ENCODE data around the gene ATG3. TPM values are rescaled to one million over a fixed set of nuclear protein-coding genes. Genes with fewer than 3 reads are reported as not detected.

The ATG3 gene
- total and polyA plus RNA-seq, 2 of the 8 experiments (the other 6 are each of a cell fraction or from before 2014, with no cell fraction given), result 27.3 to 55.3 TPM

DNA sequence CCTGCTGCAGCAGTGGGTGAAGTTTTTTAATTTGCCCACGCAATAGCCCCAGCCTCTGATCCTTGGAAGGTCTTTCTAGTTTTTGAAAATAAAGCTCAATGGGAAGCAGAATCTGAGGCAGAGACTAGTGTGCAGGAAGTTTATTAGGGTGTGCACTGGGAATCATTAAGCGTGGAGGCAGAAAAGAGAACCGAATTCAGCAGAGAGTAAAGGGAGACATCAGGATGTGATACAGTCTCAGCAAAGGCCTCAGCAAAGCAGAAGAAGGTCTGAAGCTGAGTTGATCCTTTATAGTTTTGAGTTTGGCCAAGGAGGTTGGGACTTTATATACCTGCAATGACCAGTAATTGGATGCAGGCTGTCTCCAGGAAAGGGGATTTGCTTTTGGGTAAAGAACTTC, 57.6 kb downstream of the ATG3 start:
- Histone ChIP-seq H3K23ac (ENCODE audit: insufficient read length) (no peak overlapping the region), H4K5ac (ENCODE audit: insufficient read length, low read depth, low read length) (no peak overlapping the region), H2AK5ac (ENCODE audit: low read depth, low read length) (no peak overlapping the region), H2BK5ac (ENCODE audit: low read depth, low read length) (no peak overlapping the region), H3K56ac (replicated peaks; ENCODE audit: insufficient read length, low read depth, low read length) (no peak overlapping the region), H3K23me2 (ENCODE audit: low read depth, low read length) (no peaks in the 10 kb centered on the region), H3K27ac (ENCODE audit: low read depth, low read length) (no peak overlapping the region), H2BK15ac (ENCODE audit: low read length) (no peak overlapping the region), H3K36me3 (ENCODE audit: control insufficient read depth in 2 of 4, insufficient read depth in 4 of 4, low read length in 3 of 4) (no peaks in the 10 kb centered on the region), H3K4me3 (ENCODE audit: extremely low read depth in 1 of 4, insufficient read depth in 2 of 4, low read depth in 3 of 4, low read length in 4 of 4) (no peak overlapping the region), H4K20me1 (replicated peaks in 1 of 2; ENCODE audit: control insufficient read depth in 1 of 2, insufficient read depth in 2 of 2, low read length in 2 of 2) (no peaks in the 10 kb centered on the region), H3K79me2 (ENCODE audit: control insufficient read depth in 1 of 2, insufficient read depth in 2 of 2, low read length in 2 of 2) (no peaks in the 10 kb centered on the region), H4K91ac (replicated peaks; ENCODE audit: insufficient read length, low read length) (no peak overlapping the region), H3K79me1 (ENCODE audit: low read depth, low read length) (no peaks in the 10 kb centered on the region), H2AFZ (ENCODE audit: low read length) (no peak overlapping the region), H3K4ac (replicated peaks; ENCODE audit: insufficient read length, low read depth, low read length) (no peak overlapping the region), H3K4me2 (ENCODE audit: insufficient read depth in 1 of 2, low read depth in 2 of 2, low read length in 2 of 2) (no peak overlapping the region), H3K9me3 (ENCODE audit: insufficient read depth in 2 of 2, low read depth in 1 of 2, low read length in 1 of 2) (no peaks in the 10 kb centered on the region; a peak in 1 of 4 replicates), H3K4me1 (replicated peaks in 1 of 4; ENCODE audit: control insufficient read depth in 3 of 4, insufficient read depth in 4 of 4, low read length in 3 of 4) (0 out of 7 replicates have a peak, but pooled peaks cover 0 to 2% (median 0%) of the 10 kb centered on the region in 4 experiments), H2BK20ac (ENCODE audit: low read length) (no peak overlapping the region), H3K18ac (ENCODE audit: extremely low read depth, low read length) (no peak overlapping the region), H3K27me3 (replicated peaks in 1 of 4; ENCODE audit: control insufficient read depth in 3 of 4, extremely low read depth in 1 of 4, insufficient read depth in 3 of 4, low read length in 3 of 4) (peaks cover 0 to 1% (median 0%) of the 10 kb centered on the region in 4 experiments; a peak in 1 of 7 replicates), H3K9ac (replicated peaks in 1 of 4; ENCODE audit: extremely low read depth in 1 of 4, low read depth in 3 of 4, low read length in 3 of 4) (no peak overlapping the region), H2BK12ac (ENCODE audit: low read depth, low read length) (no peak overlapping the region), H2BK120ac (replicated peaks; ENCODE audit: low read depth, low read length) (no peak overlapping the region), H3K14ac (ENCODE audit: insufficient read length) (no peak overlapping the region), H4K8ac (ENCODE audit: extremely low read depth, insufficient read depth, low read length) (no peak overlapping the region)
- ChIA-PET POLR2A (ENCODE audit: partially characterized antibody) (no interaction called here), CTCF (ENCODE audit: partially characterized antibody) (interaction anchor here (0.6 to 1.6 kb wide), 6 partner anchors 21 to 460 kb away, joined by 3 to 4 read pairs (median 3); no protein-coding TSS in a partner anchor)
- FAIRE-seq, result no peak
- DNase-seq (ENCODE audit: low read depth in 1 of 2, low spot score in 2 of 2), result no peak
- WGBS, 2 experiments (ENCODE audit: extremely low coverage in 1 of 2, insufficient coverage in 1 of 2, insufficient read length in 1 of 2, insufficient replicate concordance in 2 of 2, low coverage in 1 of 2, low lambda C conversion rate in 2 of 2, missing lambda C conversion rate in 1 of 2), result 78% methylated on average over 3 of the region's 3 CpGs; no CpG with 5 or more reads in 1 of the 2 experiments
- TF ChIP-seq, protein P1, sequence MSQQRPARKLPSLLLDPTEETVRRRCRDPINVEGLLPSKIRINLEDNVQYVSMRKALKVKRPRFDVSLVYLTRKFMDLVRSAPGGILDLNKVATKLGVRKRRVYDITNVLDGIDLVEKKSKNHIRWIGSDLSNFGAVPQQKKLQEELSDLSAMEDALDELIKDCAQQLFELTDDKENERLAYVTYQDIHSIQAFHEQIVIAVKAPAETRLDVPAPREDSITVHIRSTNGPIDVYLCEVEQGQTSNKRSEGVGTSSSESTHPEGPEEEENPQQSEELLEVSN (IDR thresholded peaks at IDR 0.05), result no peak
- TF ChIP-seq MAFK (IDR thresholded peaks at IDR 0.05; ENCODE audit: low read depth, low read length) (no peak), SP1 (IDR thresholded peaks at IDR 0.05; ENCODE audit: low read depth, low read length) (no peak), POU5F1 (IDR thresholded peaks at IDR 0.05; ENCODE audit: low read depth, low read length) (no peak), RXRA (IDR thresholded peaks at IDR 0.05; ENCODE audit: insufficient read depth, low read depth, low read length) (no peak), POLR2A (IDR thresholded peaks at IDR 0.05; ENCODE audit: control extremely low read depth in 1 of 2, low read depth in 2 of 2, low read length in 2 of 2) (no peak), SIX5 (IDR thresholded peaks at IDR 0.05; ENCODE audit: low read depth, low read length) (no peak), PHF8 (conservative IDR thresholded peaks at IDR 0.05; ENCODE audit: low read depth, low read length) (no peak), TAF7 (optimal IDR thresholded peaks at IDR 0.05; ENCODE audit: borderline replicate concordance, low read depth, low read length) (no peak), HDAC6 (IDR thresholded peaks at IDR 0.05; ENCODE audit: low read depth, low read length) (no peak), KDM4A (IDR thresholded peaks at IDR 0.05; ENCODE audit: low read depth, low read length, severe bottlenecking) (no peak), SP2 (IDR thresholded peaks at IDR 0.05; ENCODE audit: low read length) (no peak), SIN3A (conservative IDR thresholded peaks at IDR 0.05 in 1 of 2, IDR thresholded peaks at IDR 0.05 in 1 of 2; ENCODE audit: low read depth in 1 of 2, low read length in 2 of 2) (no peak)
- TF ChIP-seq, protein P2, sequence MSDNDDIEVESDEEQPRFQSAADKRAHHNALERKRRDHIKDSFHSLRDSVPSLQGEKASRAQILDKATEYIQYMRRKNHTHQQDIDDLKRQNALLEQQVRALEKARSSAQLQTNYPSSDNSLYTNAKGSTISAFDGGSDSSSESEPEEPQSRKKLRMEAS (IDR thresholded peaks at IDR 0.05), result no peak
